ENCODE measurements around the gene PI16. TPM values are rescaled to one million over a fixed set of nuclear protein-coding genes. Genes with fewer than 3 reads are reported as not detected.

The PI16 gene
- polyA plus RNA-seq, 1 donor (not counting 4 experiments of a cell fraction or from before 2014, with no cell fraction given), result not detected

DNA sequence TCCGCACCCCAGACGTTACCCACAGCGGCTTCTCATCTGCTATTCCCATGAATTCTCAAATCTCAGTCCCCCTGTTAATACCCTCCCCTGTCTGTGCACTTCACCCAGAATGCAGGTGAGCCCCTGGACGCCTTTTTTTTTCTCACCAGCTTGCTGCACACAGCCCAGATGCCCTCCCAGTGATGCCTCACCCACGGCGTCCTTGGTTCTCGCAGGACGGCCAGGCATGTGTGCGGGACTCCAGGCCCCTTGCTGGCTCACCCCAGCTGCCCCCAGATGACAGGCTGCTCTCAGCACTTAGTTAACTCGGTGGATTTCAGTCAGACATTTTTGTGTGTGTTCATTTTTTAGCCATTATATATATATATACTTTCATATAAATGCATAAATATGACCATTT lies 25.4 kb upstream of the PI16 start:
- no peak overlapping the region for H3K9ac ChIP-seq (ENCODE audit: control insufficient read depth, extremely low read depth, insufficient read depth, low read length)
- peaks cover 9% of the 10 kb centered on the region for H3K4me1 ChIP-seq (ENCODE audit: control insufficient read depth, extremely low read depth, insufficient read depth, low read length)
- H3K9me1 ChIP-seq (ENCODE audit: control insufficient read depth, extremely low read depth, insufficient read depth, low read length), result no peaks in the 10 kb centered on the region
- H3K27ac ChIP-seq (ENCODE audit: control insufficient read depth, insufficient read depth, low read length), result no peak overlapping the region
- H3K36me3 ChIP-seq (ENCODE audit: control insufficient read depth in 2 of 2, extremely low read depth in 1 of 2, insufficient read depth in 2 of 2, low read length in 2 of 2), result peaks cover 0 to 8% of the 10 kb centered on the region in 2 experiments
- H3K4me2 ChIP-seq (ENCODE audit: control insufficient read depth, extremely low read depth, insufficient read depth, low read depth, low read length), result no peak overlapping the region
- dilution Hi-C loops (cut with MboI; ENCODE audit: extremely low pct_ligation_motif_present, low sequenced_read_pairs), result no loop called here
- no peaks in the 10 kb centered on the region for H3K27me3 ChIP-seq (ENCODE audit: control insufficient read depth, extremely low read depth, insufficient read depth, low read length)
- no peak for TF ChIP-seq EZH2 (IDR thresholded peaks at IDR 0.05; ENCODE audit: low read length)
- TF ChIP-seq, protein P1, sequence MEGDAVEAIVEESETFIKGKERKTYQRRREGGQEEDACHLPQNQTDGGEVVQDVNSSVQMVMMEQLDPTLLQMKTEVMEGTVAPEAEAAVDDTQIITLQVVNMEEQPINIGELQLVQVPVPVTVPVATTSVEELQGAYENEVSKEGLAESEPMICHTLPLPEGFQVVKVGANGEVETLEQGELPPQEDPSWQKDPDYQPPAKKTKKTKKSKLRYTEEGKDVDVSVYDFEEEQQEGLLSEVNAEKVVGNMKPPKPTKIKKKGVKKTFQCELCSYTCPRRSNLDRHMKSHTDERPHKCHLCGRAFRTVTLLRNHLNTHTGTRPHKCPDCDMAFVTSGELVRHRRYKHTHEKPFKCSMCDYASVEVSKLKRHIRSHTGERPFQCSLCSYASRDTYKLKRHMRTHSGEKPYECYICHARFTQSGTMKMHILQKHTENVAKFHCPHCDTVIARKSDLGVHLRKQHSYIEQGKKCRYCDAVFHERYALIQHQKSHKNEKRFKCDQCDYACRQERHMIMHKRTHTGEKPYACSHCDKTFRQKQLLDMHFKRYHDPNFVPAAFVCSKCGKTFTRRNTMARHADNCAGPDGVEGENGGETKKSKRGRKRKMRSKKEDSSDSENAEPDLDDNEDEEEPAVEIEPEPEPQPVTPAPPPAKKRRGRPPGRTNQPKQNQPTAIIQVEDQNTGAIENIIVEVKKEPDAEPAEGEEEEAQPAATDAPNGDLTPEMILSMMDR (optimal IDR thresholded peaks at IDR 0.05 in 1 of 3, IDR thresholded peaks at IDR 0.05 in 1 of 3, conservative IDR thresholded peaks at IDR 0.05 in 1 of 3; ENCODE audit: extremely low read depth in 1 of 3, insufficient read depth in 2 of 3, low read length in 3 of 3), result no peak
- no peaks in the 10 kb centered on the region for H4K20me1 ChIP-seq (ENCODE audit: control insufficient read depth, extremely low read depth, insufficient read depth, low read length)
- H3K4me3 ChIP-seq (ENCODE audit: control insufficient read depth in 2 of 3, extremely low read depth in 1 of 3, insufficient read depth in 2 of 3, low read depth in 1 of 3, low read length in 3 of 3), result no peak overlapping the region
- no peak overlapping the region for H2AFZ ChIP-seq (ENCODE audit: control insufficient read depth, low read length)
- DNase-seq (ENCODE audit: low read depth, low spot score) (no peak), FAIRE-seq (no peak)
- no peaks in the 10 kb centered on the region for H3K79me2 ChIP-seq (ENCODE audit: control insufficient read depth, insufficient read depth, low read length)
- no peaks in the 10 kb centered on the region for H3K9me3 ChIP-seq (ENCODE audit: control insufficient read depth, low read depth, low read length)

GRCh38 chr6:36929607-36930006 lies 24.9 kb upstream of the PI16 start:
- DNase-seq (ENCODE audit: low read depth, low spot score) (no peak), FAIRE-seq (no peak)
- Histone ChIP-seq H3K27me3 (ENCODE audit: control insufficient read depth, extremely low read depth, insufficient read depth, low read length) (no peaks in the 10 kb centered on the region), H3K9me3 (ENCODE audit: control insufficient read depth, low read depth, low read length) (no peaks in the 10 kb centered on the region), H4K20me1 (ENCODE audit: control insufficient read depth, extremely low read depth, insufficient read depth, low read length) (no peaks in the 10 kb centered on the region), H3K4me3 (ENCODE audit: control insufficient read depth in 2 of 3, extremely low read depth in 1 of 3, insufficient read depth in 2 of 3, low read depth in 1 of 3, low read length in 3 of 3) (no peak overlapping the region), H3K79me2 (ENCODE audit: control insufficient read depth, insufficient read depth, low read length) (no peaks in the 10 kb centered on the region), H2AFZ (ENCODE audit: control insufficient read depth, low read length) (no peak overlapping the region), H3K4me2 (ENCODE audit: control insufficient read depth, extremely low read depth, insufficient read depth, low read depth, low read length) (no peak overlapping the region), H3K9ac (ENCODE audit: control insufficient read depth, extremely low read depth, insufficient read depth, low read length) (no peak overlapping the region), H3K36me3 (ENCODE audit: control insufficient read depth in 2 of 2, extremely low read depth in 1 of 2, insufficient read depth in 2 of 2, low read length in 2 of 2) (peaks cover 0 to 6% of the 10 kb centered on the region in 2 experiments), H3K4me1 (ENCODE audit: control insufficient read depth, extremely low read depth, insufficient read depth, low read length) (peaks cover 9% of the 10 kb centered on the region), H3K9me1 (ENCODE audit: control insufficient read depth, extremely low read depth, insufficient read depth, low read length) (no peaks in the 10 kb centered on the region), H3K27ac (ENCODE audit: control insufficient read depth, insufficient read depth, low read length) (no peak overlapping the region)
- dilution Hi-C loops (cut with MboI; ENCODE audit: extremely low pct_ligation_motif_present, low sequenced_read_pairs), result no loop called here
- no peak for TF ChIP-seq EZH2 (IDR thresholded peaks at IDR 0.05; ENCODE audit: low read length)
- TF ChIP-seq, protein P1 (optimal IDR thresholded peaks at IDR 0.05 in 1 of 3, IDR thresholded peaks at IDR 0.05 in 1 of 3, conservative IDR thresholded peaks at IDR 0.05 in 1 of 3; ENCODE audit: extremely low read depth in 1 of 3, insufficient read depth in 2 of 3, low read length in 3 of 3), result no peak

All from keratinocyte (primary cell).